Smooth muscle cell (in vitro differentiated cells): Measurements from ENCODE around the gene ZIM2. TPM values are rescaled to one million over a fixed set of nuclear protein-coding genes. Genes with fewer than 3 reads are reported as not detected.

ENCODE experiments used
- DNase-seq: peaks from one replicate; lab custom pipeline; 2025; ENCODE audit not compliant: unreplicated experiment; lab: John Stamatoyannopoulos, UW
- H2AFZ ChIP-seq: fragments of 200-600 bp; sonication (generic); 2 replicates; pipeline ENCODE4 v1.6.0; 2016; ENCODE audit warnings: antibody characterized with exemption, low read depth, mild to moderate bottlenecking
- H3F3A ChIP-seq: fragments of 200-600 bp; sonication (generic); 2 replicates; pipeline ENCODE4 v1.6.0; 2017; ENCODE audit warnings: antibody characterized with exemption, low read depth
- H3K27ac ChIP-seq: fragments of 200-600 bp; sonication (generic); 2 replicates; pipeline ENCODE4 v1.5.1; 2016; ENCODE audit warnings: low read depth, mild to moderate bottlenecking
- H3K27me3 ChIP-seq: fragments of 200-600 bp; sonication (generic); 2 replicates; pipeline ENCODE4 v1.6.1; 2016; ENCODE audit warnings: low read depth, mild to moderate bottlenecking
- H3K36me3 ChIP-seq: fragments of 200-600 bp; sonication (generic); 2 replicates; pipeline ENCODE4 v1.5.1; 2016; ENCODE audit warnings: low read depth
- H3K4me1 ChIP-seq: fragments of 200-600 bp; sonication (generic); 2 replicates; pipeline ENCODE4 v1.5.1; 2016; ENCODE audit warnings: low read depth
- H3K4me2 ChIP-seq: fragments of 200-600 bp; sonication (generic); 2 replicates; pipeline ENCODE4 v1.6.0; 2016; ENCODE audit warnings: mild to moderate bottlenecking
- H3K4me3 ChIP-seq: fragments of 200-600 bp; sonication (generic); 2 replicates; pipeline ENCODE4 v1.5.1; 2016; ENCODE audit warnings: mild to moderate bottlenecking
- H3K79me2 ChIP-seq: fragments of 200-600 bp; sonication (generic); 2 replicates; pipeline ENCODE4 v1.6.0; 2016; ENCODE audit warnings: low read depth, mild to moderate bottlenecking
- H3K9ac ChIP-seq: fragments of 200-600 bp; sonication (generic); 2 replicates; pipeline ENCODE4 v1.6.0; 2016; ENCODE audit warnings: low read depth
- H3K9me3 ChIP-seq: fragments of 200-600 bp; sonication (generic); replicated peaks from 2 replicates; pipeline ENCODE4 v1.5.1; 2016; ENCODE audit warnings: low read depth
- H4K20me1 ChIP-seq: fragments of 200-600 bp; sonication (generic); 2 replicates; pipeline ENCODE4 v1.6.0; 2016; ENCODE audit warnings: low read depth
- whole genome bisulfite sequencing: methylation state at CpG from one replicate; pipeline ENCODE4 v1.1.7; 2016; ENCODE audit warnings: low lambda C conversion rate; 5-methylcytosine and 5-hydroxymethylcytosine counted together
- polyA plus RNA-seq: library from polyadenylated mRNA; unstranded; fragments of >200 nt; fragmentation: Nextera tagmentation; extraction: Ambion mirVana; gene quantifications from 2 replicates; pipeline ENCODE4 v1.2.1, GENCODE V29; 2016
- total RNA-seq: library from RNA; depleted of rRNA; stranded (reverse); fragments of >200 nt; gene quantifications from 2 replicates; pipeline ENCODE4 v1.2.3, GENCODE V29; 2014
- TF ChIP-seq, protein P1 (sequence below): fragments of 200-600 bp; sonication (generic); IDR thresholded peaks from 2 replicates; pipeline ENCODE4 v1.5.1; 2017; ENCODE audit warnings: borderline replicate concordance, mild to moderate bottlenecking, antibody characterized with exemption; ENCODE audit not compliant: insufficient read depth, poor library complexity, severe bottlenecking

ZIM2 gene
- total and polyA plus RNA-seq, 2 experiments from 2014 or later, result not detected

DNA sequence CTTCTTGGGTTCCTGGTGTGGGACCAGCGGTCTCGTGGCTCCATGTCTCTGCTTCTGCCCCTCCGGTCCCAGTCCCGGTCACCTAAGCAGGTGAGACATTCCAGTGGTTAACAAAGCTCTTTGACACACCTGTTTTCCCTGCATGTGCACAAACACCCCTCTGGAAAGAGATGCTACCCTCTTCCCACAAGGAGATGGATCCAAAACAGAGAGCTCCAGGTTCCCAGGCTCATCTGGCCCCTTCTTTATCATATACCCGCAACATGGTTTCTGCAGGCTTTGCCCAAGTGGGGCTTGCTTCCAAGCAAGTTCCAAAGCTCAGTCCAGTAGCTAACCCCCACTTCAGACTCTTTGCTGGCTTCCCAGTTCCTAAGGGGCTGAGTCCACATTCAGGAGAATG, 17.8 kb downstream of the ZIM2 start:
- DNase-seq, result no peak
- H3K36me3 ChIP-seq, result no peaks in the 10 kb centered on the region

GRCh38 chr19:56821675-56822074, 18.9 kb downstream of the ZIM2 start:
- Histone ChIP-seq H4K20me1 (no peaks in the 10 kb centered on the region), H2AFZ (no peak overlapping the region), H3K9ac (no peak overlapping the region), H3K36me3 (no peaks in the 10 kb centered on the region), H3F3A (no peaks in the 10 kb centered on the region), H3K9me3 (peaks cover 8% of the 10 kb centered on the region), H3K4me1 (no peaks in the 10 kb centered on the region), H3K4me2 (no peak overlapping the region), H3K27ac (no peak overlapping the region), H3K79me2 (no peaks in the 10 kb centered on the region), H3K4me3 (no peak overlapping the region), H3K27me3 (no peaks in the 10 kb centered on the region)
- 47% methylated on average over 6 of the region's 6 CpGs for WGBS
- TF ChIP-seq, protein P1, sequence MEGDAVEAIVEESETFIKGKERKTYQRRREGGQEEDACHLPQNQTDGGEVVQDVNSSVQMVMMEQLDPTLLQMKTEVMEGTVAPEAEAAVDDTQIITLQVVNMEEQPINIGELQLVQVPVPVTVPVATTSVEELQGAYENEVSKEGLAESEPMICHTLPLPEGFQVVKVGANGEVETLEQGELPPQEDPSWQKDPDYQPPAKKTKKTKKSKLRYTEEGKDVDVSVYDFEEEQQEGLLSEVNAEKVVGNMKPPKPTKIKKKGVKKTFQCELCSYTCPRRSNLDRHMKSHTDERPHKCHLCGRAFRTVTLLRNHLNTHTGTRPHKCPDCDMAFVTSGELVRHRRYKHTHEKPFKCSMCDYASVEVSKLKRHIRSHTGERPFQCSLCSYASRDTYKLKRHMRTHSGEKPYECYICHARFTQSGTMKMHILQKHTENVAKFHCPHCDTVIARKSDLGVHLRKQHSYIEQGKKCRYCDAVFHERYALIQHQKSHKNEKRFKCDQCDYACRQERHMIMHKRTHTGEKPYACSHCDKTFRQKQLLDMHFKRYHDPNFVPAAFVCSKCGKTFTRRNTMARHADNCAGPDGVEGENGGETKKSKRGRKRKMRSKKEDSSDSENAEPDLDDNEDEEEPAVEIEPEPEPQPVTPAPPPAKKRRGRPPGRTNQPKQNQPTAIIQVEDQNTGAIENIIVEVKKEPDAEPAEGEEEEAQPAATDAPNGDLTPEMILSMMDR, result no peak
- DNase-seq, result no peak

More for the DNA sequence above, 17.8 kb downstream of the ZIM2 start:
- Histone ChIP-seq H3K27me3 (no peaks in the 10 kb centered on the region), H4K20me1 (no peaks in the 10 kb centered on the region), H3K9me3 (peaks cover 8% of the 10 kb centered on the region), H3K27ac (no peak overlapping the region), H2AFZ (no peak overlapping the region), H3K79me2 (no peaks in the 10 kb centered on the region), H3F3A (no peaks in the 10 kb centered on the region), H3K4me2 (no peak overlapping the region), H3K9ac (no peak overlapping the region), H3K4me3 (no peak overlapping the region), H3K4me1 (no peaks in the 10 kb centered on the region)
- TF ChIP-seq, protein P1, result no peak
- 90% methylated on average over 5 of the region's 5 CpGs for WGBS

- Histone ChIP-seq H3K4me1 (no peaks in the 10 kb centered on the region), H3K9ac (no peak overlapping the region), H4K20me1 (no peaks in the 10 kb centered on the region), H3K36me3 (no peaks in the 10 kb centered on the region), H3K4me2 (no peak overlapping the region), H3K27me3 (no peaks in the 10 kb centered on the region), H3K27ac (no peak overlapping the region), H3K79me2 (no peaks in the 10 kb centered on the region), H3K4me3 (no peak overlapping the region), H3K9me3 (peaks cover 8% of the 10 kb centered on the region), H2AFZ (no peak overlapping the region), H3F3A (no peaks in the 10 kb centered on the region)
- WGBS, result 51% methylated on average over 5 of the region's 5 CpGs
- TF ChIP-seq, protein P1, result no peak
- DNase-seq, result no peak
Measured at GRCh38 chr19:56821209-56821608, 19.3 kb downstream of the ZIM2 start.

DNA sequence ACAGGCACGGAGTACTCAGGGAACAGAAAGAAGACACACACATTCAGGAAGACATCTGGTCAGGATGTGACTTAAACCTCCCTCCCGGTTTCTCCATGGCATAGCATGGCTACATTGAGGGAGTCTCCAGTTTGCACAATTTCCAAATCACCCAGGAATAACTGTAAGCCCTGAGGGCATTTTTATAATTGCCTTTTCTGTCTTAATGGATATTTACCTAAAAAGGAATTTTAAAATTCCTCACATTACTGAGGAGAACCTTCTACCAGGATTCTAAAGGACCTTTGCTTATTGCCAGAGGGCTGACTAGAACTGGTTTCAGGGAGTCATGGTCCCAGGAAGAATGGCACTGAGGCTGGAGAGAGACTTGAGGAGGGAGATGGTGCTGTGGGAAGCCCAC, 21.4 kb downstream of the ZIM2 start:
- H3K4me2 ChIP-seq, result no peak overlapping the region
- WGBS, result 49% methylated on average over 2 of the region's 2 CpGs
- TF ChIP-seq, protein P1, result no peak

More for the DNA sequence above, 21.4 kb downstream of the ZIM2 start:
- no peak for DNase-seq
- H2AFZ ChIP-seq, result no peak overlapping the region
- no peaks in the 10 kb centered on the region for H3F3A ChIP-seq
- H3K9ac ChIP-seq, result no peak overlapping the region
- no peaks in the 10 kb centered on the region for H3K79me2 ChIP-seq
- H3K27ac ChIP-seq, result no peak overlapping the region
- H3K27me3 ChIP-seq, result no peaks in the 10 kb centered on the region
- H3K36me3 ChIP-seq, result no peaks in the 10 kb centered on the region
- no peaks in the 10 kb centered on the region for H4K20me1 ChIP-seq
- H3K4me1 ChIP-seq, result no peaks in the 10 kb centered on the region
- no peak overlapping the region for H3K4me3 ChIP-seq
- H3K9me3 ChIP-seq, result peaks cover 5% of the 10 kb centered on the region
